HCT116 (cell line): ENCODE results near the gene NCOR1. TPM values are rescaled to one million over a fixed set of nuclear protein-coding genes. Genes with fewer than 3 reads are reported as not detected.

Source experiments
- ATAC-seq: fragments of 200-7000 bp; cut with Tn5 transposase; 2 replicates; pipeline ENCODE4 v1.9.1; 2020; ENCODE audit warnings: mild to moderate bottlenecking, moderate library complexity
- BruUV-seq: library from RNA; stranded (reverse); fragments of 400-500 nt; replicated peaks from 2 replicates; lab custom pipeline; 2021; lab: Mats Ljungman, UMichigan
- CTCF ChIA-PET: fragments of 300-600 bp; sonication (Branson Sonifier 250); formaldehyde crosslinking; loops from one replicate; lab custom pipeline; 2021; ENCODE audit warnings: antibody characterized with exemption; lab: Charles Lee
- POLR2A ChIA-PET: fragments of 300-600, 350-600 bp; sonication (Branson Sonifier 250); formaldehyde crosslinking; loops from one replicate; lab custom pipeline; 2021; ENCODE audit warnings: antibody characterized with exemption; lab: Charles Lee
- RAD21 ChIA-PET, 2 experiments: fragments of 300-600 bp; sonication (Branson Sonifier 250); formaldehyde crosslinking; loops; one replicate each; lab custom pipeline; 2023; ENCODE audit warnings: low total read pairs in 2 of 2; ENCODE audit not compliant: uncharacterized antibody in 2 of 2, unreplicated experiment in 2 of 2, low non-redundant PET in 1 of 2; lab: Charles Lee
- DNase-seq: peaks from one replicate; pipeline ENCODE4 v3.0.0-alpha.2; 2010; ENCODE audit warnings: low read depth, low spot score
- H2AFZ ChIP-seq: fragments of 200-600 bp; shearing (Covaris generic), sonication (generic); 2 replicates; pipeline ENCODE4 v1.6.1; 2017; ENCODE audit warnings: low read depth, mixed run types, mixed read lengths, antibody characterized with exemption, low read length; ENCODE audit not compliant: poor library complexity, severe bottlenecking
- H3K27ac ChIP-seq: 2 replicates; pipeline ENCODE4 v1.5.1; 2012; ENCODE audit warnings: low read depth, low read length
- H3K27me3 ChIP-seq: fragments of 200-600 bp; sonication (generic); 2 replicates; pipeline ENCODE4 v1.6.1; 2016; ENCODE audit warnings: mixed run types, low read length, mixed read lengths; ENCODE audit not compliant: insufficient read depth
- H3K36me3 ChIP-seq, 2 experiments: fragments of 200-500 bp in 1 of 2; fragments of 200-600 bp in 1 of 2; sonication (Bioruptor generic) in 1 of 2; sonication (generic) in 1 of 2; 2 replicates each; pipeline versions ENCODE4 v1.5.1 to v1.6.1; 2014 to 2016; ENCODE audit warnings: low read length in 2 of 2, inconsistent platforms in 1 of 2, mixed read lengths in 1 of 2, mixed run types in 1 of 2; ENCODE audit not compliant: insufficient read depth in 2 of 2, control insufficient read depth in 1 of 2
- H3K4me1 ChIP-seq, 2 experiments: fragments of 200-600 bp in 1 of 2; sonication (generic) in 1 of 2; 2 replicates each; pipeline versions ENCODE4 v1.5.1 to v1.6.1; 2012 to 2017; ENCODE audit warnings: low read length in 2 of 2, inconsistent platforms in 1 of 2, mild to moderate bottlenecking in 1 of 2, mixed read lengths in 1 of 2, mixed run types in 1 of 2, moderate library complexity in 1 of 2; ENCODE audit not compliant: insufficient read depth in 2 of 2, control insufficient read depth in 1 of 2
- H3K4me2 ChIP-seq: fragments of 200-600 bp; sonication (generic); 2 replicates; pipeline ENCODE4 v1.6.1; 2017; ENCODE audit warnings: mixed run types, low read length, mixed read lengths
- H3K4me3 ChIP-seq, 2 experiments: fragments of 200-600 bp in 1 of 2; sonication (generic) in 1 of 2; replicated peaks in 1 of 2; 2 replicates each; pipeline ENCODE4 v1.5.1; 2011 to 2016; ENCODE audit warnings: low read length in 2 of 2, control low read depth in 1 of 2, low read depth in 1 of 2, mild to moderate bottlenecking in 1 of 2, mixed read lengths in 1 of 2, mixed run types in 1 of 2
- H3K79me2 ChIP-seq: fragments of 200-600 bp; sonication (generic); 2 replicates; pipeline ENCODE4 v1.6.1; 2017; ENCODE audit warnings: mild to moderate bottlenecking, mixed run types, low read length, moderate library complexity, mixed read lengths; ENCODE audit not compliant: insufficient read depth
- H3K9ac ChIP-seq: fragments of 200-600 bp; sonication (generic); 2 replicates; pipeline ENCODE4 v1.6.1; 2016; ENCODE audit warnings: low read length, mixed read lengths
- H3K9me2 ChIP-seq: fragments of 200-600 bp; sonication (generic), shearing (Covaris generic); 2 replicates; pipeline ENCODE4 v1.6.1; 2017; ENCODE audit warnings: mixed run types, mild to moderate bottlenecking, moderate library complexity; ENCODE audit not compliant: insufficient read depth
- H3K9me3 ChIP-seq, 2 experiments: fragments of 200-500 bp in 1 of 2; fragments of 200-600 bp in 1 of 2; sonication (Bioruptor generic) in 1 of 2; sonication (generic) in 1 of 2; 2 replicates each; pipeline ENCODE4 v1.6.1; 2014 to 2017; ENCODE audit warnings: low read length in 2 of 2, mixed read lengths in 2 of 2, inconsistent platforms in 1 of 2, low read depth in 1 of 2, mild to moderate bottlenecking in 1 of 2, mixed run types in 1 of 2, moderate library complexity in 1 of 2; ENCODE audit not compliant: control insufficient read depth in 1 of 2, insufficient read depth in 1 of 2
- H4K20me1 ChIP-seq: fragments of 200-600 bp; sonication (generic), shearing (Covaris generic); 2 replicates; pipeline ENCODE4 v1.6.1; 2017; ENCODE audit warnings: mixed run types, mild to moderate bottlenecking, moderate library complexity; ENCODE audit not compliant: insufficient read depth
- CBX3 ChIP-seq: IDR thresholded peaks from 2 replicates; pipeline ENCODE4 v1.6.1; 2012; ENCODE audit warnings: low read depth
- ELF1 ChIP-seq: IDR thresholded peaks from 2 replicates; pipeline ENCODE4 v1.6.1; 2012; ENCODE audit warnings: low read depth, borderline replicate concordance
- FOSL1 ChIP-seq: IDR thresholded peaks from 2 replicates; pipeline ENCODE4 v1.6.1; 2012; ENCODE audit warnings: low read depth
- JUND ChIP-seq: IDR thresholded peaks from 2 replicates; pipeline ENCODE4 v1.6.1; 2012
- POLR2AphosphoS5 ChIP-seq: IDR thresholded peaks from 2 replicates; pipeline ENCODE4 v1.6.1; 2011; ENCODE audit warnings: mild to moderate bottlenecking, low read depth, low read length, moderate library complexity
- RAD21 ChIP-seq: IDR thresholded peaks from 2 replicates; pipeline ENCODE4 v1.6.1; 2012; ENCODE audit warnings: low read depth, mild to moderate bottlenecking
- SIN3A ChIP-seq: IDR thresholded peaks from 2 replicates; pipeline ENCODE4 v1.6.1; 2012; ENCODE audit warnings: low read depth
- SP1 ChIP-seq: IDR thresholded peaks from 2 replicates; pipeline ENCODE4 v1.6.1; 2012; ENCODE audit warnings: low read depth
- SRF ChIP-seq: IDR thresholded peaks from 2 replicates; pipeline ENCODE4 v1.6.1; 2012; ENCODE audit warnings: low read depth
- TCF7L2 ChIP-seq: IDR thresholded peaks from 2 replicates; pipeline ENCODE4 v1.7.0; 2011; ENCODE audit warnings: borderline replicate concordance, inconsistent platforms; ENCODE audit not compliant: insufficient read depth, insufficient read length; ENCODE audit errors: extremely low read depth
- YY1 ChIP-seq: IDR thresholded peaks from 2 replicates; pipeline ENCODE4 v1.6.1; 2011; ENCODE audit warnings: low read length, low read depth, moderate library complexity, mild to moderate bottlenecking; ENCODE audit not compliant: insufficient replicate concordance; ENCODE audit errors: extremely low read depth
- ZFX ChIP-seq: fragments of 450-650 bp; IDR thresholded peaks from 2 replicates; pipeline ENCODE4 v1.6.1; 2017
- ZNF274 ChIP-seq: fragments of 200-500 bp; sonication (Bioruptor generic); IDR thresholded peaks from 2 replicates; pipeline ENCODE4 v1.6.1; 2014; ENCODE audit warnings: mild to moderate bottlenecking, low read depth, low read length, inconsistent platforms
- intact Hi-C: fragments of 100-400 bp; cut with micrococcal nuclease; formaldehyde crosslinking; loops from 2 replicates; pipeline ENCODE4 v1.10.0; 2022
- total RNA-seq: library from RNA; stranded (reverse); gene quantifications from one replicate; pipeline ENCODE4 v1.2.1, GENCODE V29; 2021; ENCODE audit not compliant: unreplicated experiment
- TF ChIP-seq, protein P1 (sequence below): IDR thresholded peaks from 2 replicates; pipeline ENCODE4 v1.6.1; 2012
- TF ChIP-seq, protein P2 (sequence below): IDR thresholded peaks from 2 replicates; pipeline ENCODE4 v1.6.1; 2012; ENCODE audit warnings: low read depth
- TF ChIP-seq, protein P3 (sequence below): IDR thresholded peaks from 2 replicates; pipeline ENCODE4 v1.6.1; 2011; ENCODE audit warnings: mild to moderate bottlenecking, low read length, moderate library complexity; ENCODE audit not compliant: insufficient replicate concordance; ENCODE audit errors: extremely low read depth

The NCOR1 gene
- total RNA-seq, 1 experiment from 2014 or later, result 43.7 TPM

DNA sequence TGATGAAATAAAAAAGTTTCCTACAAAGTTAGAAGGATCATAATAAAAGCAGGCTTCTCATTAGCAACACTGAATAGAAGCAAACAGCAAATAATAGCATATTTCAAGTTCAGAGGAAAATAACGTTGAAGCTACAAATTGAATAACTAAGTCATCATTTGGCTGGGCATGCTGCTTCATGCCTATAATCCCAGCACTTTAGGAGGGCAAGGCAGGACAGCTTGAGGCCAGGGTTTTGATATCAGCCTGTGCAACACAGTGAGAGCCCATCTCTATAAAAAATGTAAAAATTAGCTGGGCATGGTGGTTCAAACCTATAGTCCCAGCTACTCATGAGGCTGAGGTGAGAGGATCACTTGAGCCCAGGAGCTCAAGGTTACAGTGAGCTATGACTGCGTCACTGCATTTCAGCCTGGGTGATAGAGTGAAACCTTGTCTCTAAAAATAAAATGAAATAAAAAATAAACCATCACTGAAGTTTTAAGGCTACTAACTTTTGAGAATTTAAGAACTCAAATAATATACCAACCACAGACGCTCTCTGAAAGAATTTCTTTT, 25.5 kb downstream of the NCOR1 start:
- Histone ChIP-seq H3K27me3 (no peaks in the 10 kb centered on the region), H2AFZ (no peak overlapping the region), H3K9ac (no peak overlapping the region), H3K36me3 (0 out of 4 replicates have a peak, but pooled peaks cover 0 to 2% of the 10 kb centered on the region in 2 experiments), H3K4me2 (no peak overlapping the region), H3K4me3 (no peak overlapping the region), H3K9me3 (no peaks in the 10 kb centered on the region), H3K79me2 (peaks cover 87% of the 10 kb centered on the region), H4K20me1 (peaks cover 10% of the 10 kb centered on the region; the same call in 1 of the 2 replicates), H3K4me1 (peaks cover 0 to 6% of the 10 kb centered on the region in 2 experiments; a peak in 1 of 4 replicates), H3K27ac (no peak overlapping the region), H3K9me2 (no peaks in the 10 kb centered on the region)
- POLR2A ChIA-PET, result no interaction called here
- RAD21 ChIA-PET, result no interaction called here
- no peak for DNase-seq
- no TSS peak for BruUV-seq
- no peak for ATAC-seq
- intact Hi-C loops, result no loop called here
- CTCF ChIA-PET, result no interaction called here
- TF ChIP-seq, protein P1, sequence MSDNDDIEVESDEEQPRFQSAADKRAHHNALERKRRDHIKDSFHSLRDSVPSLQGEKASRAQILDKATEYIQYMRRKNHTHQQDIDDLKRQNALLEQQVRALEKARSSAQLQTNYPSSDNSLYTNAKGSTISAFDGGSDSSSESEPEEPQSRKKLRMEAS, result no peak
- no peak for TF ChIP-seq CBX3
- no peak for TF ChIP-seq ZFX
- TF ChIP-seq FOSL1, result no peak
- no peak for TF ChIP-seq ZNF274
- no peak for TF ChIP-seq JUND
- TF ChIP-seq TCF7L2, result no peak
- TF ChIP-seq, protein P2, sequence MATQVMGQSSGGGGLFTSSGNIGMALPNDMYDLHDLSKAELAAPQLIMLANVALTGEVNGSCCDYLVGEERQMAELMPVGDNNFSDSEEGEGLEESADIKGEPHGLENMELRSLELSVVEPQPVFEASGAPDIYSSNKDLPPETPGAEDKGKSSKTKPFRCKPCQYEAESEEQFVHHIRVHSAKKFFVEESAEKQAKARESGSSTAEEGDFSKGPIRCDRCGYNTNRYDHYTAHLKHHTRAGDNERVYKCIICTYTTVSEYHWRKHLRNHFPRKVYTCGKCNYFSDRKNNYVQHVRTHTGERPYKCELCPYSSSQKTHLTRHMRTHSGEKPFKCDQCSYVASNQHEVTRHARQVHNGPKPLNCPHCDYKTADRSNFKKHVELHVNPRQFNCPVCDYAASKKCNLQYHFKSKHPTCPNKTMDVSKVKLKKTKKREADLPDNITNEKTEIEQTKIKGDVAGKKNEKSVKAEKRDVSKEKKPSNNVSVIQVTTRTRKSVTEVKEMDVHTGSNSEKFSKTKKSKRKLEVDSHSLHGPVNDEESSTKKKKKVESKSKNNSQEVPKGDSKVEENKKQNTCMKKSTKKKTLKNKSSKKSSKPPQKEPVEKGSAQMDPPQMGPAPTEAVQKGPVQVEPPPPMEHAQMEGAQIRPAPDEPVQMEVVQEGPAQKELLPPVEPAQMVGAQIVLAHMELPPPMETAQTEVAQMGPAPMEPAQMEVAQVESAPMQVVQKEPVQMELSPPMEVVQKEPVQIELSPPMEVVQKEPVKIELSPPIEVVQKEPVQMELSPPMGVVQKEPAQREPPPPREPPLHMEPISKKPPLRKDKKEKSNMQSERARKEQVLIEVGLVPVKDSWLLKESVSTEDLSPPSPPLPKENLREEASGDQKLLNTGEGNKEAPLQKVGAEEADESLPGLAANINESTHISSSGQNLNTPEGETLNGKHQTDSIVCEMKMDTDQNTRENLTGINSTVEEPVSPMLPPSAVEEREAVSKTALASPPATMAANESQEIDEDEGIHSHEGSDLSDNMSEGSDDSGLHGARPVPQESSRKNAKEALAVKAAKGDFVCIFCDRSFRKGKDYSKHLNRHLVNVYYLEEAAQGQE, result no peak
- TF ChIP-seq SIN3A, result no peak
- TF ChIP-seq YY1, result no peak
- TF ChIP-seq POLR2AphosphoS5, result no peak
- no peak for TF ChIP-seq SP1
- no peak for TF ChIP-seq ELF1
- TF ChIP-seq RAD21, result no peak
- TF ChIP-seq SRF, result no peak
- TF ChIP-seq, protein P3, sequence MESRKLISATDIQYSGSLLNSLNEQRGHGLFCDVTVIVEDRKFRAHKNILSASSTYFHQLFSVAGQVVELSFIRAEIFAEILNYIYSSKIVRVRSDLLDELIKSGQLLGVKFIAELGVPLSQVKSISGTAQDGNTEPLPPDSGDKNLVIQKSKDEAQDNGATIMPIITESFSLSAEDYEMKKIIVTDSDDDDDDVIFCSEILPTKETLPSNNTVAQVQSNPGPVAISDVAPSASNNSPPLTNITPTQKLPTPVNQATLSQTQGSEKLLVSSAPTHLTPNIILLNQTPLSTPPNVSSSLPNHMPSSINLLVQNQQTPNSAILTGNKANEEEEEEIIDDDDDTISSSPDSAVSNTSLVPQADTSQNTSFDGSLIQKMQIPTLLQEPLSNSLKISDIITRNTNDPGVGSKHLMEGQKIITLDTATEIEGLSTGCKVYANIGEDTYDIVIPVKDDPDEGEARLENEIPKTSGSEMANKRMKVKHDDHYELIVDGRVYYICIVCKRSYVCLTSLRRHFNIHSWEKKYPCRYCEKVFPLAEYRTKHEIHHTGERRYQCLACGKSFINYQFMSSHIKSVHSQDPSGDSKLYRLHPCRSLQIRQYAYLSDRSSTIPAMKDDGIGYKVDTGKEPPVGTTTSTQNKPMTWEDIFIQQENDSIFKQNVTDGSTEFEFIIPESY, result no peak
